HG02870 (cell line): ENCODE results near the gene TUBB1.
"Not testable (repeated sequence)": the region's sequence is repeated elsewhere in the genome, so short reads cannot be mapped to it uniquely, and the experiment has no call there.

Source experiments
- ATAC-seq: cut with Tn5 transposase; IDR thresholded peaks from one replicate; pipeline ENCODE4 v1.9.1; 2021; ENCODE audit warnings: mild to moderate bottlenecking, moderate library complexity; ENCODE audit not compliant: unreplicated experiment

The TUBB1 gene

GRCh38 chr20:59037386-59037785 is 18.2 kb downstream of the TUBB1 start:
- ATAC-seq = no peak

- no peak for ATAC-seq
Measured at GRCh38 chr20:59039233-59039632, 20.0 kb downstream of the TUBB1 start.

GRCh38 chr20:59040667-59041066 is 21.4 kb downstream of the TUBB1 start:
- ATAC-seq = no peak

GRCh38 chr20:59041487-59041886 is 22.3 kb downstream of the TUBB1 start:
- ATAC-seq = not testable (repeated sequence)

- ATAC-seq = peak; percentile 31
Measured at GRCh38 chr20:59042151-59042795, 23.0 kb downstream of the TUBB1 start, which contains the start of gene PRELID3B. TSS of gene PRELID3B (minus strand) at chr20:59042786. CDS start at chr20:59042730, 56 bp downstream.

GRCh38 chr20:59042796-59043631 is 23.8 kb downstream of the TUBB1 start:
- ATAC-seq = peak; percentile 89

GRCh38 chr20:59043698-59044097 is 24.5 kb downstream of the TUBB1 start:
- ATAC-seq = no peak

GRCh38 chr20:59044295-59044694 is 25.1 kb downstream of the TUBB1 start:
- no peak for ATAC-seq

- ATAC-seq = no peak
Measured at GRCh38 chr20:59044796-59045195, 25.6 kb downstream of the TUBB1 start.

GRCh38 chr20:59046862-59047261 is 27.6 kb downstream of the TUBB1 start:
- ATAC-seq = no peak

GRCh38 chr20:59047938-59048680 is 28.9 kb downstream of the TUBB1 start:
- no peak for ATAC-seq

GRCh38 chr20:59048681-59049030 is 29.4 kb downstream of the TUBB1 start:
- no peak for ATAC-seq

- no peak for ATAC-seq
Measured at GRCh38 chr20:59050437-59050836, 31.2 kb downstream of the TUBB1 start.

GRCh38 chr20:59051666-59052185 is 32.5 kb downstream of the TUBB1 start:
- ATAC-seq = no peak

GRCh38 chr20:59055302-59055701 is 36.1 kb downstream of the TUBB1 start:
- no peak for ATAC-seq

GRCh38 chr20:59062081-59062480 is 42.9 kb downstream of the TUBB1 start:
- ATAC-seq = no peak

GRCh38 chr20:59063358-59064213 is 44.4 kb downstream of the TUBB1 start:
- ATAC-seq = no peak

- ATAC-seq = no peak
Measured at GRCh38 chr20:59064214-59064722, 45.0 kb downstream of the TUBB1 start.

- ATAC-seq = no peak
Measured at GRCh38 chr20:59068534-59068933, 49.3 kb downstream of the TUBB1 start.

GRCh38 chr20:59069026-59069425 is 49.8 kb downstream of the TUBB1 start:
- ATAC-seq = no peak
